ENCODE results near the gene TNS1. TPM values are rescaled to one million over a fixed set of nuclear protein-coding genes. Genes with fewer than 3 reads are reported as not detected.

The TNS1 gene
- total and polyA plus RNA-seq, 10 of the 15 experiments (the other 5 are each of a cell fraction or from before 2014, with no cell fraction given): 0.05 to 0.44 TPM; not detected in 8

DNA sequence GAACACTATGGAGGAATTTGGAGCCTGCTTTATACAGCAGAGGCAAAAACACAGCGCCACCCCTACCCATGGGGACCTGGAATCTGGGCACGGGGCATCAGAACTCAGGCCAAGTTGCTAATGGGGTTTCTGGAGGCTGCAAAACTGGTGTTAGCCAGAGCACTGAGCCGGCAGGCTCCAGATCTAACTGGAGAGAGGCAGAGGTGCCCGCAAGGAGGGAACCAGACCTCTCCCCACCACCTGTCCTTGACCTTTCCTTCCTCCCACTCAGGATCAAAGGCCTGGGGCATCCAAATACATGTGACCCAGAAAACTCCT lies 126.6 kb downstream of the TNS1 start (continued):
- TF ChIP-seq PBX3 (IDR thresholded peaks at IDR 0.05; ENCODE audit: insufficient replicate concordance, low read depth, low read length): no peak
- TF ChIP-seq SMAD5 (IDR thresholded peaks at IDR 0.05; ENCODE audit: low read depth): no peak
- TF ChIP-seq, protein P1, sequence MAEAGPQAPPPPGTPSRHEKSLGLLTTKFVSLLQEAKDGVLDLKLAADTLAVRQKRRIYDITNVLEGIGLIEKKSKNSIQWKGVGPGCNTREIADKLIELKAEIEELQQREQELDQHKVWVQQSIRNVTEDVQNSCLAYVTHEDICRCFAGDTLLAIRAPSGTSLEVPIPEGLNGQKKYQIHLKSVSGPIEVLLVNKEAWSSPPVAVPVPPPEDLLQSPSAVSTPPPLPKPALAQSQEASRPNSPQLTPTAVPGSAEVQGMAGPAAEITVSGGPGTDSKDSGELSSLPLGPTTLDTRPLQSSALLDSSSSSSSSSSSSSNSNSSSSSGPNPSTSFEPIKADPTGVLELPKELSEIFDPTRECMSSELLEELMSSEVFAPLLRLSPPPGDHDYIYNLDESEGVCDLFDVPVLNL (IDR thresholded peaks at IDR 0.05; ENCODE audit: low read depth, low read length): no peak
- TF ChIP-seq TCF3 (IDR thresholded peaks at IDR 0.05; ENCODE audit: borderline replicate concordance, insufficient read depth, low read depth, low read length): no peak
- no peak for TF ChIP-seq CHD1 (IDR thresholded peaks at IDR 0.05; ENCODE audit: low read depth, low read length)
- TF ChIP-seq JUND (IDR thresholded peaks at IDR 0.05; ENCODE audit: low read depth, low read length): no peak
- no peak for TF ChIP-seq TAF1 (IDR thresholded peaks at IDR 0.05; ENCODE audit: borderline replicate concordance, low read depth, low read length)

DNA sequence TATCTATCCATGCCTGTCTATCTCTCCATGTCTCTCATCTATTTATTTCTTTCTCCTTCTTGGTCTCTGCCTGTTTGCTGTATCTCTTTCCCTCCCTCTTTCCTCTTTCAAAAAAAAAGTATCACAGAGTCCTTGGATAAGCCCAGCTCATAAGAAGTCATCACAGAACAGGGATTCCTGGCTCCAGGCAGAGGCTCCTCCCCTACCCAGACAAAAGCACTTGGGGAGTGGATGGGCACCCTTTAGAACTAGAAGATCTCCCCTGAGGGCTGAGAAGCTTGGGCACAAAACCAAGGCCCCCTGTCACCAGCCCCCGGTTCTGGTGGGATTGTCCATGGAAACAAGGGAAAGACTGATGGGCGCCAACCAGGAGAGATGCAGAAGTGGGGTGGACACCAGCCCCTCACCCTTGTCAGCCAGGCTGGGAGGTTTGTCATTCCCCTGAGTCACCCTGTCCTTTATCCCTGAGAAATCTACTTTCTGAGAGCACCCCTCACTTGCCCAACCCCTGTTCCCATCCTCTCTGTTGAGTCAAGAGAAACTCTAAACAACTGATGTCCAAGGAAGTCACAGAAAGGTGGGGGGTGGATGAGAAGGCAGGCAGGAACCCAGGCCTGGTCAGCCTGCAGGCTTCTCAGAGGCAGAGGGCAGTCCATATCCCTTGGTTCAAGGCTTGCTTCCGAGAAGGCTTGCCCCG lies 127.1 kb downstream of the TNS1 start:
- Histone ChIP-seq H3K79me2 (ENCODE audit: control insufficient read depth, insufficient read depth, low read length) (no peaks in the 10 kb centered on the region), H3K27ac (ENCODE audit: control insufficient read depth, insufficient read depth) (no peak overlapping the region), H3K9me3 (replicated peaks; ENCODE audit: control insufficient read depth, insufficient read depth, low read length) (no peaks in the 10 kb centered on the region), H3K4me2 (ENCODE audit: control insufficient read depth, insufficient read depth) (no peak overlapping the region), H3K4me3 (no peak overlapping the region), H4K20me1 (ENCODE audit: control insufficient read depth, insufficient read depth) (no peaks in the 10 kb centered on the region), H3K9ac (ENCODE audit: control insufficient read depth, insufficient read depth, low read length) (no peak overlapping the region), H3K4me1 (ENCODE audit: control insufficient read depth, insufficient read depth, low read length) (no peaks in the 10 kb centered on the region), H2AFZ (ENCODE audit: control insufficient read depth, low read depth, low read length) (no peak overlapping the region), H3K36me3 (ENCODE audit: control insufficient read depth in 2 of 2, insufficient read depth in 2 of 2, low read length in 1 of 2) (no peaks in the 10 kb centered on the region), H3K27me3 (replicated peaks in 1 of 2; ENCODE audit: control insufficient read depth in 2 of 2, insufficient read depth in 2 of 2, low read length in 1 of 2) (no peaks in the 10 kb centered on the region)
- RAD21 ChIA-PET (ENCODE audit: unreplicated experiment): no interaction called here
- TF ChIP-seq, protein P2, sequence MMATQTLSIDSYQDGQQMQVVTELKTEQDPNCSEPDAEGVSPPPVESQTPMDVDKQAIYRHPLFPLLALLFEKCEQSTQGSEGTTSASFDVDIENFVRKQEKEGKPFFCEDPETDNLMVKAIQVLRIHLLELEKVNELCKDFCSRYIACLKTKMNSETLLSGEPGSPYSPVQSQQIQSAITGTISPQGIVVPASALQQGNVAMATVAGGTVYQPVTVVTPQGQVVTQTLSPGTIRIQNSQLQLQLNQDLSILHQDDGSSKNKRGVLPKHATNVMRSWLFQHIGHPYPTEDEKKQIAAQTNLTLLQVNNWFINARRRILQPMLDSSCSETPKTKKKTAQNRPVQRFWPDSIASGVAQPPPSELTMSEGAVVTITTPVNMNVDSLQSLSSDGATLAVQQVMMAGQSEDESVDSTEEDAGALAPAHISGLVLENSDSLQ (IDR thresholded peaks at IDR 0.05): no peak
- TF ChIP-seq FOXK2 (IDR thresholded peaks at IDR 0.05): no peak
- TF ChIP-seq KAT2A (conservative IDR thresholded peaks at IDR 0.05; ENCODE audit: control insufficient read depth, low read depth, low read length): no peak
- no peak for TF ChIP-seq TCF12 (IDR thresholded peaks at IDR 0.05; ENCODE audit: low read depth, low read length)
- TF ChIP-seq, protein P3, sequence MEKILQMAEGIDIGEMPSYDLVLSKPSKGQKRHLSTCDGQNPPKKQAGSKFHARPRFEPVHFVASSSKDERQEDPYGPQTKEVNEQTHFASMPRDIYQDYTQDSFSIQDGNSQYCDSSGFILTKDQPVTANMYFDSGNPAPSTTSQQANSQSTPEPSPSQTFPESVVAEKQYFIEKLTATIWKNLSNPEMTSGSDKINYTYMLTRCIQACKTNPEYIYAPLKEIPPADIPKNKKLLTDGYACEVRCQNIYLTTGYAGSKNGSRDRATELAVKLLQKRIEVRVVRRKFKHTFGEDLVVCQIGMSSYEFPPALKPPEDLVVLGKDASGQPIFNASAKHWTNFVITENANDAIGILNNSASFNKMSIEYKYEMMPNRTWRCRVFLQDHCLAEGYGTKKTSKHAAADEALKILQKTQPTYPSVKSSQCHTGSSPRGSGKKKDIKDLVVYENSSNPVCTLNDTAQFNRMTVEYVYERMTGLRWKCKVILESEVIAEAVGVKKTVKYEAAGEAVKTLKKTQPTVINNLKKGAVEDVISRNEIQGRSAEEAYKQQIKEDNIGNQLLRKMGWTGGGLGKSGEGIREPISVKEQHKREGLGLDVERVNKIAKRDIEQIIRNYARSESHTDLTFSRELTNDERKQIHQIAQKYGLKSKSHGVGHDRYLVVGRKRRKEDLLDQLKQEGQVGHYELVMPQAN (conservative IDR thresholded peaks at IDR 0.05): no peak
- TF ChIP-seq PAX5 (IDR thresholded peaks at IDR 0.05; ENCODE audit: borderline replicate concordance, low read depth, low read length): no peak
- no peak for TF ChIP-seq SIX5 (IDR thresholded peaks at IDR 0.05; ENCODE audit: low read depth, low read length, severe bottlenecking)
- no peak for TF ChIP-seq ZNF384 (IDR thresholded peaks at IDR 0.05; ENCODE audit: borderline replicate concordance, low read depth, low read length)
- TF ChIP-seq, protein P4, sequence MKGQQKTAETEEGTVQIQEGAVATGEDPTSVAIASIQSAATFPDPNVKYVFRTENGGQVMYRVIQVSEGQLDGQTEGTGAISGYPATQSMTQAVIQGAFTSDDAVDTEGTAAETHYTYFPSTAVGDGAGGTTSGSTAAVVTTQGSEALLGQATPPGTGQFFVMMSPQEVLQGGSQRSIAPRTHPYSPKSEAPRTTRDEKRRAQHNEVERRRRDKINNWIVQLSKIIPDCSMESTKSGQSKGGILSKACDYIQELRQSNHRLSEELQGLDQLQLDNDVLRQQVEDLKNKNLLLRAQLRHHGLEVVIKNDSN (IDR thresholded peaks at IDR 0.05; ENCODE audit: borderline replicate concordance, extremely low read length, insufficient read depth, low read depth, low read length): no peak
- BruUV-seq (replicated peaks): no TSS peak
- no peak for DNase-seq (ENCODE audit: low read depth, low spot score)
- WGBS (ENCODE audit: insufficient coverage, insufficient replicate concordance, low lambda C conversion rate, missing lambda C conversion rate): 9% methylated on average over 4 of the region's 4 CpGs
- SMC1A ChIA-PET (ENCODE audit: uncharacterized antibody, unreplicated experiment): interaction anchor here (0.7 kb wide), 1 partner anchor 8 kb away, joined by 3 read pairs; no protein-coding TSS in a partner anchor
- ATAC-seq: no peak
- FAIRE-seq: no peak
- in situ Hi-C loops (cut with MboI) (no loop called here), intact Hi-C loops (cut with micrococcal nuclease; ENCODE audit: unreplicated experiment) (no loop called here)
- POLR2A ChIA-PET: no interaction called here
- CTCF ChIA-PET: interaction anchor here (0.6 kb wide), 1 partner anchor 16 kb away, joined by 4 read pairs; no protein-coding TSS in a partner anchor
